ENCODE measurements around the gene C11orf68. TPM values are rescaled to one million over a fixed set of nuclear protein-coding genes. Genes with fewer than 3 reads are reported as not detected.

Gene C11orf68
- total and polyA plus RNA-seq, 2 experiments from 2014 or later: 16.8 to 23.2 TPM

- no peak for TF ChIP-seq CREB1 (CRISPR knock-in tag; IDR thresholded peaks at IDR 0.05; ENCODE audit: low read depth)
- no peak for TF ChIP-seq EZH2phosphoT487 (IDR thresholded peaks at IDR 0.05; ENCODE audit: unreplicated experiment)
- no peak for TF ChIP-seq JUNB (IDR thresholded peaks at IDR 0.05; ENCODE audit: unreplicated experiment)
- TF ChIP-seq ZNF331 (CRISPR knock-in tag; IDR thresholded peaks at IDR 0.05; ENCODE audit: low read depth): no peak
- no peak for TF ChIP-seq ZNF114 (CRISPR knock-in tag; IDR thresholded peaks at IDR 0.05)
- TF ChIP-seq EZH2 (IDR thresholded peaks at IDR 0.05; ENCODE audit: low read depth, unreplicated experiment): no peak
Observed at GRCh38 chr11:65891219-65892136, 27.4 kb downstream of the C11orf68 start (continued).

GRCh38 chr11:65890324-65891218, 28.3 kb downstream of the C11orf68 start, which contains the start of gene CCDC85B:
Gene CCDC85B (plus strand): TSS chr11:65890673. CDS start chr11:65890784, 111 bp downstream.
- H3K36me3 ChIP-seq (ENCODE audit: insufficient read depth): peaks cover 7% of the 10 kb centered on the region; the same call in 1 of the 2 replicates
- H3K27me3 ChIP-seq (ENCODE audit: insufficient read depth): peaks cover 25% of the 10 kb centered on the region
- peaks cover 17% of the 10 kb centered on the region for H4K20me1 ChIP-seq (replicated peaks; ENCODE audit: insufficient read depth)
- Mint-ChIP-seq H3K36me3 (ENCODE audit: low read depth) (peaks cover 26% of the 10 kb centered on the region), H3K9me3 (peaks cover 2% of the 10 kb centered on the region; the same call in 1 of the 3 replicates), H3K4me3 (peak within 1 kb of the TSS; percentile 98), H3K4me1 (peaks cover 42% of the 10 kb centered on the region), H3K27me3 (ENCODE audit: insufficient read depth, low read depth, poor library complexity) (peaks cover 39% of the 10 kb centered on the region), H3K27ac (no peak within 1 kb of the TSS)
- H3F3A ChIP-seq (replicated peaks; ENCODE audit: low read depth): peaks cover 37% of the 10 kb centered on the region
- H3K4me3 ChIP-seq: peak within 1 kb of the TSS; percentile 93
- H3K4me1 ChIP-seq (ENCODE audit: insufficient read depth): peaks cover 32% of the 10 kb centered on the region
- peaks cover 13% of the 10 kb centered on the region for H3K79me2 ChIP-seq (replicated peaks; ENCODE audit: insufficient read depth)
- TF ChIP-seq CTCF (conservative IDR thresholded peaks at IDR 0.05; ENCODE audit: low read depth in 2 of 2): peak; percentile 22 to 29; a peak in 3 of 4 replicates
- TF ChIP-seq POLR2AphosphoS5 (IDR thresholded peaks at IDR 0.05; ENCODE audit: low read depth): peak; percentile 92
- TF ChIP-seq JUNB (IDR thresholded peaks at IDR 0.05; ENCODE audit: unreplicated experiment): no peak
- TF ChIP-seq CREB1 (CRISPR knock-in tag; IDR thresholded peaks at IDR 0.05; ENCODE audit: low read depth): peak; percentile 25; the same call in 1 of the 2 replicates
- peak within 1 kb of the TSS; percentile 84 for H2AFZ ChIP-seq
- no peaks in the 10 kb centered on the region for H3K9me2 ChIP-seq (ENCODE audit: insufficient read depth)
- DNase-seq (ENCODE audit: low spot score) (peak; percentile 94), ATAC-seq (peak; percentile 50)
- no peak within 1 kb of the TSS for H3K27ac ChIP-seq (ENCODE audit: low read depth)
- H3K4me2 ChIP-seq: peak within 1 kb of the TSS; percentile 89
